Measurements from ENCODE around the gene FDXACB1. TPM values are rescaled to one million over a fixed set of nuclear protein-coding genes. Genes with fewer than 3 reads are reported as not detected.

The FDXACB1 gene
- polyA plus RNA-seq, 3 donors: 4.8 to 6.4 (median 5.5) TPM

Other genes starting within 250 kb of the FDXACB1 start
- gene PPP2R1B, start 112.8 kb downstream of the FDXACB1 start, polyA plus RNA-seq (ENCODE audit: insufficient read length in 3 of 3): 10 to 100 TPM; 21.1 to 27.5 (median 22.4) TPM
- gene ALG9, start 7.6 kb downstream of the FDXACB1 start, polyA plus RNA-seq (ENCODE audit: insufficient read length in 3 of 3): 10 to 100 TPM; 42.2 to 50.3 (median 48.3) TPM
- gene CFAP68, start 376 bp upstream of the FDXACB1 start, polyA plus RNA-seq (ENCODE audit: insufficient read length in 3 of 3): 10 to 100 TPM; 41.1 to 55.6 (median 41.5) TPM
- gene CRYAB, start 32.6 kb upstream of the FDXACB1 start, polyA plus RNA-seq (ENCODE audit: insufficient read length in 3 of 3): 10 to 100 TPM; 46.0 to 81.1 (median 52.8) TPM
- gene HSPB2, start 33.6 kb upstream of the FDXACB1 start, polyA plus RNA-seq (ENCODE audit: insufficient read length in 3 of 3): 1 to 10 TPM; 1.5 to 2.8 (median 2.6) TPM
- 10 to 100 TPM in 1 of 3 donors, 1 to 10 TPM in 2; 8.7 to 10.5 (median 9.3) TPM for gene C11orf52, start 39.7 kb upstream of the FDXACB1 start, polyA plus RNA-seq (ENCODE audit: insufficient read length in 3 of 3)
- gene DIXDC1, start 58.2 kb upstream of the FDXACB1 start, polyA plus RNA-seq (ENCODE audit: insufficient read length in 3 of 3): 10 to 100 TPM; 18.5 to 21.4 (median 20.8) TPM
- 10 to 100 TPM; 47.1 to 51.2 (median 47.7) TPM for gene DLAT, start 146.2 kb upstream of the FDXACB1 start, polyA plus RNA-seq (ENCODE audit: insufficient read length in 3 of 3)
- 10 to 100 TPM in 2 of 3 donors, 1 to 10 TPM in 1; 7.4 to 11.7 (median 11.2) TPM for gene PIH1D2, start 194.9 kb upstream of the FDXACB1 start, polyA plus RNA-seq (ENCODE audit: insufficient read length in 3 of 3)
- gene NKAPD1, start 195.1 kb upstream of the FDXACB1 start, polyA plus RNA-seq (ENCODE audit: insufficient read length in 3 of 3): 10 to 100 TPM; 49.9 to 60.1 (median 50.2) TPM
- 10 to 100 TPM; 61.5 to 78.8 (median 75.1) TPM for gene TIMM8B, start 207.6 kb upstream of the FDXACB1 start, polyA plus RNA-seq (ENCODE audit: insufficient read length in 3 of 3)
- 100 to 1,000 TPM; 181 to 185 (median 182) TPM for gene SDHD, start 207.7 kb upstream of the FDXACB1 start, polyA plus RNA-seq (ENCODE audit: insufficient read length in 3 of 3)